Osteoblast (primary cell): ENCODE data around the gene KIF25. TPM values are rescaled to one million over a fixed set of nuclear protein-coding genes. Genes with fewer than 3 reads are reported as not detected.

Experiments
- DNase-seq: peaks from one replicate; pipeline ENCODE4 v3.0.0; 2011; ENCODE audit warnings: low spot score, mixed read lengths; ENCODE audit not compliant: insufficient read length; ENCODE audit errors: missing footprints
- H2AFZ ChIP-seq: 2 replicates; pipeline ENCODE4 v1.6.0; 2011; ENCODE audit warnings: mild to moderate bottlenecking, low read length
- H3K27ac ChIP-seq: 2 replicates; pipeline ENCODE4 v1.5.1; 2011; ENCODE audit warnings: mild to moderate bottlenecking, low read depth, low read length, moderate library complexity
- H3K27me3 ChIP-seq: 2 replicates; pipeline ENCODE4 v1.6.0; 2012; ENCODE audit warnings: mild to moderate bottlenecking, control low read depth, inconsistent platforms, low read length, moderate library complexity; ENCODE audit not compliant: insufficient read depth
- H3K36me3 ChIP-seq: 2 replicates; pipeline ENCODE4 v1.5.1; 2011; ENCODE audit warnings: mild to moderate bottlenecking, low read length, control low read depth, moderate library complexity; ENCODE audit not compliant: insufficient read depth
- H3K4me1 ChIP-seq: 2 replicates; pipeline ENCODE4 v1.5.1; 2011; ENCODE audit warnings: mild to moderate bottlenecking, low read length, control low read depth, moderate library complexity; ENCODE audit not compliant: insufficient read depth
- H3K4me2 ChIP-seq: 2 replicates; pipeline ENCODE4 v1.6.0; 2011; ENCODE audit warnings: mild to moderate bottlenecking, low read length; ENCODE audit not compliant: insufficient read depth
- H3K4me3 ChIP-seq: fragments of 200-600 bp; sonication (generic); 3 replicates; pipeline ENCODE4 v1.5.1; 2012; ENCODE audit warnings: mild to moderate bottlenecking, low read length, inconsistent platforms; ENCODE audit not compliant: insufficient read depth
- H3K79me2 ChIP-seq: 2 replicates; pipeline ENCODE4 v1.6.0; 2012; ENCODE audit warnings: mild to moderate bottlenecking, low read length, control low read depth, inconsistent platforms; ENCODE audit not compliant: insufficient read depth
- H3K9me3 ChIP-seq: 2 replicates; pipeline ENCODE4 v1.5.1; 2011; ENCODE audit warnings: low read depth, low read length, control low read depth
- H4K20me1 ChIP-seq: 2 replicates; pipeline ENCODE4 v1.6.0; 2012; ENCODE audit warnings: mild to moderate bottlenecking, low read length, control low read depth; ENCODE audit not compliant: insufficient read depth
- total RNA-seq: library from RNA; depleted of rRNA; stranded (reverse); fragments of >200 nt; gene quantifications from 2 replicates; pipeline ENCODE4 v1.2.3, GENCODE V29; 2012
- TF ChIP-seq, protein P1 (sequence below): IDR thresholded peaks from 2 replicates; pipeline ENCODE4 v1.5.1; 2011; ENCODE audit warnings: mild to moderate bottlenecking, low read depth, low read length, moderate library complexity; ENCODE audit errors: extremely low read depth

Gene KIF25, protein sequence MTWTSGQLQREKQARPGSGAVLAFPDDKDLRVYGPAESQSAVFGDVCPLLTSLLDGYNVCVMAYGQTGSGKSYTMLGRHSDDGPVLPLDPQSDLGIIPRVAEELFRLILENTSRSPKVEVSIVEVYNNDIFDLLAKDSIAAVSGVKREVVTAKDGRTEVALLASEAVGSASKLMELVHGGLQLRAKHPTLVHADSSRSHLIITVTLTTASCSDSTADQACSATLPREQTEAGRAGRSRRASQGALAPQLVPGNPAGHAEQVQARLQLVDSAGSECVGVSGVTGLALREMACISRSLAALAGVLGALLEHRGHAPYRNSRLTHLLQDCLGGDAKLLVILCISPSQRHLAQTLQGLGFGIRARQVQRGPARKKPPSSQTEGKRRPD
- total RNA-seq, result not detected in 2 replicates

DNA sequence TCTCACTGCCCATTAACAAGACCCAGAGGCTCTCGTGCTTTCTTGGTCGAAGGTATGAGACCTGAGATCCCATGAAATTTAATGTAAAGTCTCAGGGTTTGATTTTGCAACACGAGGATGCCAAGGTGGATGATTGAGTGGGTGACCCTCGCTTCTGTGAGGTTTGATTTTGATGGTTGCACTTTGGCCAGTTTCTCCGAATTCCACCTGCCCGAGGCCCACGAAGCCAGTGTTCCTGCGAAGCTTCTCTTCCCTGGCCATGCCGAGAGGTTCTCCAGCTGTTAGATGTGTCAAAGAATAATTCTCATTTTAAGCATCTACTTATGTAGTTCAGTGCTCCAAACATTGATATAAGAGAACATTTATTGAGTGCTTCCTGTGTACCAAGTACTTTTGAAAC, at the start of gene KIF25:
KIF25 (plus strand) TSS at position 30 of the 400 bp plus-strand sequence. CDS start 31,915 bp downstream, outside the sequence.
- TF ChIP-seq, protein P1, sequence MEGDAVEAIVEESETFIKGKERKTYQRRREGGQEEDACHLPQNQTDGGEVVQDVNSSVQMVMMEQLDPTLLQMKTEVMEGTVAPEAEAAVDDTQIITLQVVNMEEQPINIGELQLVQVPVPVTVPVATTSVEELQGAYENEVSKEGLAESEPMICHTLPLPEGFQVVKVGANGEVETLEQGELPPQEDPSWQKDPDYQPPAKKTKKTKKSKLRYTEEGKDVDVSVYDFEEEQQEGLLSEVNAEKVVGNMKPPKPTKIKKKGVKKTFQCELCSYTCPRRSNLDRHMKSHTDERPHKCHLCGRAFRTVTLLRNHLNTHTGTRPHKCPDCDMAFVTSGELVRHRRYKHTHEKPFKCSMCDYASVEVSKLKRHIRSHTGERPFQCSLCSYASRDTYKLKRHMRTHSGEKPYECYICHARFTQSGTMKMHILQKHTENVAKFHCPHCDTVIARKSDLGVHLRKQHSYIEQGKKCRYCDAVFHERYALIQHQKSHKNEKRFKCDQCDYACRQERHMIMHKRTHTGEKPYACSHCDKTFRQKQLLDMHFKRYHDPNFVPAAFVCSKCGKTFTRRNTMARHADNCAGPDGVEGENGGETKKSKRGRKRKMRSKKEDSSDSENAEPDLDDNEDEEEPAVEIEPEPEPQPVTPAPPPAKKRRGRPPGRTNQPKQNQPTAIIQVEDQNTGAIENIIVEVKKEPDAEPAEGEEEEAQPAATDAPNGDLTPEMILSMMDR, result no peak
- no peak within 1 kb of the TSS for H3K4me2 ChIP-seq
- no peaks in the 10 kb centered on the region for H3K4me1 ChIP-seq
- H3K4me3 ChIP-seq, result no peak within 1 kb of the TSS
- H3K27me3 ChIP-seq, result no peaks in the 10 kb centered on the region
- no peak within 1 kb of the TSS for H2AFZ ChIP-seq
- DNase-seq, result no peak
- no peaks in the 10 kb centered on the region for H3K36me3 ChIP-seq
- no peaks in the 10 kb centered on the region for H4K20me1 ChIP-seq
- H3K27ac ChIP-seq, result no peak within 1 kb of the TSS
- H3K79me2 ChIP-seq, result no peaks in the 10 kb centered on the region
- H3K9me3 ChIP-seq, result no peaks in the 10 kb centered on the region

DNA sequence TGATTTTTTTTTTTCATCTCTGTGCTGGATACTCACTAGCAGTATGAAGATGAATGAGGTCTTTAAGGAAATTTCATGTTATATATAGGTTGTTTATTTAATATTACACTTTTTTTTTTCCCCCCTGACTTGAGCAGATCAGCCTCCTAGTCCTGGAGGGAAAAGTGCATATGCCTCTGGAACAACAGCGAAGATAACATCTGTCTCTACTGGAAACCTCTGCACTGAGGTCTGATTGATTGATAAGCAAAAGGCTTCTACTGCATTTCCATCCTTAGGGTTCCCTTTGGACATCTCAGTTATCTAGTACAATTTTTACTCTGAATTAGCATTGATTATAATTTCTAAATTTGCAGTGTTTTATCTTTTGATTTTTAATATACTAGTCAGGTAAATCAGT, 49.8 kb upstream of the KIF25 start:
- TF ChIP-seq, protein P1, result no peak
- Histone ChIP-seq H3K27ac (no peak overlapping the region), H3K36me3 (peaks cover 22% of the 10 kb centered on the region), H3K4me3 (no peak overlapping the region), H3K9me3 (no peaks in the 10 kb centered on the region), H3K79me2 (no peaks in the 10 kb centered on the region), H2AFZ (no peak overlapping the region), H4K20me1 (no peaks in the 10 kb centered on the region), H3K4me1 (no peaks in the 10 kb centered on the region), H3K4me2 (no peak overlapping the region), H3K27me3 (no peaks in the 10 kb centered on the region)
- DNase-seq, result no peak

DNA sequence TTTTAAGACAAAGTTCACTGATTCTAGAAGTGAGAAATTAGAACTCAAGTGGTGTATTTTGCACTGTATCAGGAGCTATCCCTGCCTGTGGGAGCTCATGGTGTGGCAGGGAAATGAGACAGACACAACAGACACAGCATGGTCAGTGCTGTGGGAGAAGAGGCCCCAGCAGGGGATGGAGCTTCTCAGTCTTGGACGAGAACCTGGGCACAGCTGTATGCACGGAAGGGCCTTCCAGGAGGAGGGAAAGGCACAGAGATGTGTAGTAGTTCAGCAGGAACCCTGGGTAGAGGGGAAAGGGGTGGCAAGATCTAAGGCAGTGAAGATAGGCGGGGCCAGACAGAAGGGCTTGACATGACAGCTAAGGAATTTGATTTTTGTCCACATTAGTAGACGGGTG, 48.8 kb upstream of the KIF25 start:
- Histone ChIP-seq H3K27me3 (no peaks in the 10 kb centered on the region), H3K36me3 (peaks cover 22% of the 10 kb centered on the region), H3K4me2 (no peak overlapping the region), H3K9me3 (no peaks in the 10 kb centered on the region), H3K4me1 (no peaks in the 10 kb centered on the region), H2AFZ (no peak overlapping the region), H3K4me3 (no peak overlapping the region), H3K79me2 (no peaks in the 10 kb centered on the region), H4K20me1 (no peaks in the 10 kb centered on the region), H3K27ac (no peak overlapping the region)
- DNase-seq, result no peak
- TF ChIP-seq, protein P1, result no peak

DNA sequence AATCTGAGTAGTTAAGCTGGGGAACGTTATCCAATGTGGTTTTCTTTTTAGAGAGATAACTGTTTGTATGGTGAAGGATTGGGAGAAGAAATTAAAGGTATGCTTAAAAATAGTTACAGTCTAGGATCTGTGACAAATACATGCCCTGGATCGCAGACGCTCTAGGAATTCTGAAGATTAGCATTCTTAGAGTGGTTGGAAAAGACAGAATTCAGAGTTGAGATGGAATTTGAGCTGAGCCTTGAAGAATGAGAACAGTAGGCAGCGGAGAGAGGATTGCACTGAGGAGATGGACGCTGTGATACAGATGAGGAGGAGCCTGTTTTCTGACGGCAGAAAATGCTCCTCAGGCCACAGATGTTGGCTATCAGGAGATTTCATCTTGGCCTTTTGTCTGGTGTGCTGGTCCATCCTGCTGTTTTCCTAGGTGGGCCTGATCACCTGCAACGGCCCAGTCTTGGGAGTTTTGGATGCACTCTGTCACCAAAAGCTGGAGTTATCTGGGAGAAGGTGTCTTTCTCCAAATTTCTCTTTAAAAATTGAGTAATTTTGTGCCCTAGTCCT, 48.3 kb upstream of the KIF25 start:
- TF ChIP-seq, protein P1, result no peak
- Histone ChIP-seq H3K36me3 (peaks cover 18% of the 10 kb centered on the region), H4K20me1 (no peaks in the 10 kb centered on the region), H2AFZ (no peak overlapping the region), H3K4me1 (no peaks in the 10 kb centered on the region), H3K27me3 (no peaks in the 10 kb centered on the region), H3K4me2 (no peak overlapping the region), H3K9me3 (no peaks in the 10 kb centered on the region), H3K79me2 (no peaks in the 10 kb centered on the region), H3K4me3 (no peak overlapping the region), H3K27ac (no peak overlapping the region)
- DNase-seq, result no peak
